HG02763 (cell line): ENCODE data around the gene LIX1.
A peak's percentile ranks its signal among the peaks of the same experiment; 100 is the strongest.
"Not testable (repeated sequence)": the region's sequence is repeated elsewhere in the genome, so short reads cannot be mapped to it uniquely, and the experiment has no call there.

Source experiments
- ATAC-seq: cut with Tn5 transposase; IDR thresholded peaks from one replicate; pipeline ENCODE4 v1.9.1; 2021; ENCODE audit warnings: mild to moderate bottlenecking, moderate library complexity; ENCODE audit not compliant: unreplicated experiment

Gene LIX1

GRCh38 chr5:97142521-97143254 is at the start of gene LIX1:
TSS of gene LIX1 (minus strand) at chr5:97142611. CDS start at chr5:97142576, 35 bp downstream.
- ATAC-seq = peak; percentile 54

DNA sequence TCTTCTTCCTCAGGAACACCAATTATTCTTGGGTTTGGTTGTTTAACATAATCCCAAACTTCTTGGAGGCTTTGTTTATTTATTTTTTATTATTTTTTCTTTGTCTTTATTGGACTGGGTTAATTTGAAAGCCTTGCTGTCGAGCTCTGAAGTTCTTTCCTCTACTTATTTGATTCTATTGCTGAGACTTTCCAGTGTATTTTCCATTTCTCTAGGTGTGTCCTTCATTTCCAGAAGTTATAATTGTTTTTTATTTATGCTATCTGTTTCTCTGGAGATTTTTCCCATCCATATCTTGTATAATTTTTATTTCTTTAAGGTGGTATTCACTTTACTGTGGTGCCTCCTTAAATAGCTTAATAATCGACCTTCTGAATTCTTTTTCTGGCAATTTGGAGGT is 49.5 kb upstream of the LIX1 start:
- no peak for ATAC-seq

GRCh38 chr5:97189523-97189922 is 47.1 kb upstream of the LIX1 start:
- not testable (repeated sequence) for ATAC-seq

DNA sequence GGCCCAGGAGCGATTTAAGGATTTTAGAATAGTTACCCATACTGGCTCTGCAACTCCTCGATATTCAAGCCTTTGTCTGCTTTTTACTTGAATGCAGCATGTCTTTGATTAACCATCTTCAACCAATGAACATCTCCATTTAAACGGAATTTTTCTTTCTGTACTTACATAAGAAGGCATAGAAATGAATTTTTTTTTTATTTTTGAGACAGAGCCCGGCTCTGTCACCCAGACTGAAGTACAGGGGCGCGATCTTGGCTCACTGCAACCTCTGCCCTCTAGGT is 41.5 kb upstream of the LIX1 start:
- ATAC-seq = no peak

GRCh38 chr5:97183100-97183929 is 40.9 kb upstream of the LIX1 start, which contains the start of gene RIOK2:
TSS of gene RIOK2 (minus strand) at chr5:97183247. CDS start at chr5:97183191, 56 bp downstream.
- ATAC-seq = peak; percentile 90

- no peak for ATAC-seq
Measured at GRCh38 chr5:97182571-97183099, 40.2 kb upstream of the LIX1 start.

DNA sequence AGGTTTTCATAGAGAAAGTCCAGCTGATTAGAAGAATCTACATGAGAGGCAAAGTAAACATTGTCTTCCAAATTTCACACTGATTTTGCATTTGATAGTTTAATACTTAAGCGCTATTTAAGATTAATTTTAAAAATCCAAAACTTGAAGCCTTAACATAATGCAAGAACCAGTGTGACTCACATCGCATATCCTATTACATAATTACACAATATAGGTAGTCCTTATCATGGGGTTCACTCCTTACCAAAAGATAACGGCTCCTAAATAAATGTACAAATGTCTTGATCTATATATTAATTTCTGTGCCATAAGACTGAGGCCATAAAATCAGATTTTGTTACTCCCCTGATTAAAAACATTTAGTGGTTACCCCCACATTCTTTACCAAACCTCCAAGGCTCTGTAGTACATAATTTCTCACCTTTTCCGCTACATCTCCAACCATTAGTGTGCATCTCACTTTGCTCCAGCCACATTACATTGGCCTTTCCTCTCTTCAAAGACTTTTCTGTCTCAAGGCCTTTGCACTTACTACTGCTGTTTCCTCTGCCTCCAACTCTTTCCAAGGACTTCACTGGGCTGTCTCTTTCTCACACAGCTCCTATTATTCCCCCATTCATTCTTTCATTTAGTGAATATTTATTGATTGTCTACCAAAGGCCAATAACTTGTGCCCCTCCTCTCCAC is 39.6 kb upstream of the LIX1 start:
- no peak for ATAC-seq

DNA sequence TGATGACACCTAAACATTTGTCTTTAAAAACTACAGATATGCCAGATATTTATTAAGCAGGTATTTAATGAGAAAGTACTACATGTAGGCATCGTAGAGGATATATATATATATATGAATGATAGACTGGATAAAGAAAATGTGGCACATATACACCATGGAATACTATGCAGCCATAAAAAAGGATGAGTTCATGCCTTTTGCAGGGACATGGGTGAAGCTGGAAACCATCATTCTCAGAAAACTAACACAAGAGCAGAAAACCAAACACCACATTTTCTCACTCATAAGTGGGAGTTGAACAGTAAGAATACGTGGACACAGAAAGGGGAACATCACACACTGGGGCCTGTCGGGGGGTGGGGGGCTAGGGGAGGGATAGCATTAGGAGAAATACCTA is 37.0 kb upstream of the LIX1 start:
- not testable (repeated sequence) for ATAC-seq

GRCh38 chr5:97172227-97172626 is 29.8 kb upstream of the LIX1 start:
- ATAC-seq = no peak

DNA sequence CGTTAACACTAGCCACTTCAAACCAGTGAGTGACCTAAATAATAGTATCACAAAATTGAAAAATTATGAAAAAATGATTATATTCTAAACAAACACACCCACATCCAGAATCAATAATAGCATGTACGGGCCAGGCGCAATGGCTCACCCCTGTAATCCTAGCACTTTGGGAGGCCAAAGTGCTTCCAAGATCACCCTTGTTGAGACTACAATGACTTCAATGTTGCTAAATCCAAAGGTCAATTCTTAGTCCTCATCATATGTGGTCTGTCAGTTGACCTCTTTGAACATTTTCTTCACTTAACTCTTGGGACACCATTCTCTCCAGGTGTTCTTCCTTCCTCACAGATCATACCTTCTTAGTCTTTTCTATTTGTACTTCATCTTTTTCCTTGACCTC is 29.3 kb upstream of the LIX1 start:
- no peak for ATAC-seq

- peak; percentile 62 for ATAC-seq
Measured at GRCh38 chr5:97167435-97167834, 25.0 kb upstream of the LIX1 start.

DNA sequence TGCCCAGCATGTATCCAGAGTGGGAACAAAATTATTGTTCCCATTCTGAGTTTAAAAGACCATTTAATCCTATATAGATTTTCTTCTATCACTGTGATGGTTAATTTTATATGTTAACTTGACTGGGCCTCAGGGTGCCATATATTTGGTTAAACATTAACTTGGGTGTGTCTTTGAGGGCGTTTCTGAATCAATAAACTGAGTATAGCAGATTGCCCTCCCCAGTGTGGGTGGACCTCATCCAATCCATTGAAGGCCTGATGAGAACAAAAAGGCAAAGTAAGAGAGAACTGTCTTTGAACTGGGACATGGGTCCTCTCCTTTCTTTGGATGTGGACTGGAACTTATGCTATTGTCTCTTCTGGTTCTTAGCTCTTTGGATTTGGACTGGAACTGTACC is 23.3 kb upstream of the LIX1 start:
- ATAC-seq = no peak

- no peak for ATAC-seq
Measured at GRCh38 chr5:97164846-97165245, 22.4 kb upstream of the LIX1 start.

- no peak for ATAC-seq
Measured at GRCh38 chr5:97163790-97164285, 21.4 kb upstream of the LIX1 start.

GRCh38 chr5:97163360-97163764 is 21.0 kb upstream of the LIX1 start:
- no peak for ATAC-seq

- no peak for ATAC-seq
Measured at GRCh38 chr5:97162045-97162444, 19.6 kb upstream of the LIX1 start.

- no peak for ATAC-seq
Measured at GRCh38 chr5:97157689-97158088, 15.3 kb upstream of the LIX1 start.

GRCh38 chr5:97151370-97151769 is 9.0 kb upstream of the LIX1 start:
- no peak for ATAC-seq

DNA sequence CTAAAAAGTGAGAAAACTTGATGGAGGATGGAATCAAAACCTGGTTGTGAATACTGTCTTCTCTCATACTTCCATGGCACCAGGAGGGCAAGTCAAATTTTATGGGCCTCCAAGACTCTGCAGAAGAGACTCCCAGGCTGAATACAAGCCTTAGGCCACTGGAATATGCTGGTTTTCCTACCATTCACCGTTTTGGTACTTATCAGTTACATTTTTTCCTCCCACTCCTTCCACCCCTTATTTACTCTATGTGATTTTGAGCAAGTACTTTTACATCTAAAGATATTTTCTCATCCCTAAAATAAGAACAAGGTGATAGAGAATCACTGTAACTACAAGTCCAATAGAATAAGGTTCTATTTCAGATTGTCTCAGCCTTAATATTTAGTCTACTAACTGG is 8.0 kb upstream of the LIX1 start:
- no peak for ATAC-seq

GRCh38 chr5:97149709-97150108 is 7.3 kb upstream of the LIX1 start:
- ATAC-seq = no peak

GRCh38 chr5:97148288-97148687 is 5.9 kb upstream of the LIX1 start:
- no peak for ATAC-seq
